ENCODE measurements around the gene IL6.
"Not testable (repeated sequence)": the region's sequence is repeated elsewhere in the genome, so short reads cannot be mapped to it uniquely, and the experiment has no call there.

Gene IL6

DNA sequence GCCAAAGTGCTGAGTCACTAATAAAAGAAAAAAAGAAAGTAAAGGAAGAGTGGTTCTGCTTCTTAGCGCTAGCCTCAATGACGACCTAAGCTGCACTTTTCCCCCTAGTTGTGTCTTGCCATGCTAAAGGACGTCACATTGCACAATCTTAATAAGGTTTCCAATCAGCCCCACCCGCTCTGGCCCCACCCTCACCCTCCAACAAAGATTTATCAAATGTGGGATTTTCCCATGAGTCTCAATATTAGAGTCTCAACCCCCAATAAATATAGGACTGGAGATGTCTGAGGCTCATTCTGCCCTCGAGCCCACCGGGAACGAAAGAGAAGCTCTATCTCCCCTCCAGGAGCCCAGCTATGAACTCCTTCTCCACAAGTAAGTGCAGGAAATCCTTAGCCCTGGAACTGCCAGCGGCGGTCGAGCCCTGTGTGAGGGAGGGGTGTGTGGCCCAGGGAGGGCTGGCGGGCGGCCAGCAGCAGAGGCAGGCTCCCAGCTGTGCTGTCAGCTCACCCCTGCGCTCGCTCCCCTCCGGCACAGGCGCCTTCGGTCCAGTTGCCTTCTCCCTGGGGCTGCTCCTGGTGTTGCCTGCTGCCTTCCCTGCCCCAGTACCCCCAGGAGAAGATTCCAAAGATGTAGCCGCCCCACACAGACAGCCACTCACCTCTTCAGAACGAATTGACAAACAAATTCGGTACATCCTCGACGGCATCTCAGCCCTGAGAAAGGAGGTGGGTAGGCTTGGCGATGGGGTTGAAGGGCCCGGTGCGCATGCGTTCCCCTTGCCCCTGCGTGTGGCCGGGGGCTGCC is at the start of gene IL6:
Gene IL6, plus strand, starts transcription at position 294 of the 807 bp plus-strand sequence. Its CDS starts 63 bp downstream, at position 357.
- no peaks in the 10 kb centered on the region for H3K9me3 Mint-ChIP-seq
- H3K36me3 Mint-ChIP-seq (ENCODE audit: low read depth) = no peaks in the 10 kb centered on the region
- peak within 1 kb of the TSS; percentile 73 for H3K27ac Mint-ChIP-seq
- H3K4me3 Mint-ChIP-seq = peak within 1 kb of the TSS; percentile 64
- H3K27me3 Mint-ChIP-seq (ENCODE audit: low read depth) = peaks cover 34% of the 10 kb centered on the region
- H3K4me1 Mint-ChIP-seq (ENCODE audit: low read depth) = peaks cover 44% of the 10 kb centered on the region

DNA sequence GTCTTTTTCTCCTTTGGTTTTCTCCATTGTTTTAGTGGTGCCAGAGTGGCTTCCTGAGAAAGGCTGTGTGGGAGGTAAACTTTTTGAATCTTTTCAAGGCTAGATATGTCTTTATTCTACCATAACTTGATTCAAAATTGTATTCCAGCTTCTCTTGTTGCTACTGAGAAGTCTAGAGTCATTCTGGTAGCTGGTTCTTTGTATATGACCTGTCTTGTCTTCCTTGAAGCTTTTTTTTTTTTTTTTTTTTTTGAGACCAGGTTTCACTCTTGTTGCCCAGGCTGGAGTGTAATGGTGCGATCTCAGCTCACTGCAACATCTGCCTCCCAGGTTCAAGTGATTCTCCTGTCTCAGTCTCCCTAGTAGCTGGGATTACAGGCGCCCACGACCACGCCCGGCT is 49.7 kb upstream of the IL6 start:
- Mint-ChIP-seq H3K9me3 (peaks cover 19% of the 10 kb centered on the region), H3K4me1 (ENCODE audit: low read depth) (peaks cover 79% of the 10 kb centered on the region), H3K36me3 (ENCODE audit: low read depth) (peaks cover 23% of the 10 kb centered on the region), H3K4me3 (peak overlapping the region; percentile 65), H3K27ac (peak overlapping the region; percentile 90)
- H3K27me3 Mint-ChIP-seq (ENCODE audit: low read depth) = not testable (repeated sequence)

DNA sequence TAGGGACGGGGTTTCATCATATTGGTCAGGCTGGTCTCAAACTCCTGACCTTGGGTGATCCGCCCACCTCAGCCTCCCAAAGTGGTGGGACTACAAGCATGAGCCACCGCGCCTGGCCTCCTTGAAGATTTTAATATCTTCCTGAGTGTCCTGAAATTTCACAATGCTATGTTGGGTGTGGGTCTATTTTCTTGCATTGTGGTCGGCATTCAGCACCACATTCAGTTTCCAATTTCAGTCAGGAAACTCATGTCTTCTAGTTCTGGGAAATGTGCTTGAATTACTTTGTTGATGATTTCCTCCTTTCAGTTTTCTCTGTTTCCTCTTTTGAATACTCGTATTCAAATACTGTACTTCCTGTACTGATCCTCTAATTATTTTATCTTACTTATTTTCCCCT is 49.3 kb upstream of the IL6 start:
- peaks cover 6% of the 10 kb centered on the region for H3K27me3 Mint-ChIP-seq (ENCODE audit: low read depth)
- H3K9me3 Mint-ChIP-seq = peaks cover 19% of the 10 kb centered on the region
- peak overlapping the region; percentile 65 for H3K4me3 Mint-ChIP-seq
- H3K4me1 Mint-ChIP-seq (ENCODE audit: low read depth) = peaks cover 75% of the 10 kb centered on the region
- peaks cover 23% of the 10 kb centered on the region for H3K36me3 Mint-ChIP-seq (ENCODE audit: low read depth)
- H3K27ac Mint-ChIP-seq = peak overlapping the region; percentile 90

DNA sequence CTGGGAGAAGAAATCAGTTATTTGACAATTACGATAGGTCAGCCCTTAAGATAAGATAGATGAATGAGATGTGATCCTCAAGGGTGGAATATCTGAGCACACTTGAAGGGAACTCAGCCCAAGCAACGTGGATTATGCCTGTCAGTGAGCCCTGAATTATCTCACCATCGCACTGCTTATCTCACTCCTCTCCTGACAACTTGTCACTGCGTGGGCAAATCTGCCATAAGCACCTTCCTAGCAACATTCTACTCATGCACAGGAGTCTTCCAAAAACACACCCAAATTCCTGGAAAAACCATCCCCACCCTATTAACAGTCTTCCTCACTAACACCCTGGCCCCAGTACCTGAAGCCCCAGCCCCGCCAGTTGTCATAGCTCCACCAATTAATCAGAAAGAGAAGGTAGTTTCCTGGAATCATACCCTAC is 46.5 kb upstream of the IL6 start:
- Mint-ChIP-seq H3K27me3 (ENCODE audit: low read depth) (peaks cover 22% of the 10 kb centered on the region), H3K27ac (peak overlapping the region; percentile 87), H3K36me3 (ENCODE audit: low read depth) (peaks cover 22% of the 10 kb centered on the region), H3K9me3 (peaks cover 9% of the 10 kb centered on the region), H3K4me3 (peak overlapping the region; percentile 59), H3K4me1 (ENCODE audit: low read depth) (peaks cover 52% of the 10 kb centered on the region)

DNA sequence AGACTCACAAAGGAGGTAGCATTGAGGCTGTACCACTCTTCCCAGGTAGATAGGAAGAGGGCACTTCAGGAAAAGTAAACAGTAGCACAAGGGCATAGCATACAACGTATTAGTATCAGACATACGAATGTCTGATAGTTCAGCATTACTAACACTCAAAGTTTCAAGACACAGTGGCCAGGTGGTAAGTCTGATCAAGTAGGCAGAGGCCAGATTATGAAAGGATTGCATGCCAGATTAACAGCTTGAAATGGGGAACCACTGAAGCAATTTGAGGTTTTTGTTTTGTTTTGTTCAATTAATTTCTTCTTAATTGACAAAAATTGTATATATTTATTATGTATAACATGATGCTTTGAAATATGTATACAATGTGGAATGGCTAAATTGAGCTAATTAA is 45.7 kb upstream of the IL6 start:
- H3K36me3 Mint-ChIP-seq (ENCODE audit: low read depth) = peaks cover 22% of the 10 kb centered on the region
- peaks cover 27% of the 10 kb centered on the region for H3K27me3 Mint-ChIP-seq (ENCODE audit: low read depth)
- peak overlapping the region; percentile 59 for H3K4me3 Mint-ChIP-seq
- peaks cover 9% of the 10 kb centered on the region for H3K9me3 Mint-ChIP-seq
- H3K4me1 Mint-ChIP-seq (ENCODE audit: low read depth) = peaks cover 46% of the 10 kb centered on the region
- peak overlapping the region; percentile 87 for H3K27ac Mint-ChIP-seq

DNA sequence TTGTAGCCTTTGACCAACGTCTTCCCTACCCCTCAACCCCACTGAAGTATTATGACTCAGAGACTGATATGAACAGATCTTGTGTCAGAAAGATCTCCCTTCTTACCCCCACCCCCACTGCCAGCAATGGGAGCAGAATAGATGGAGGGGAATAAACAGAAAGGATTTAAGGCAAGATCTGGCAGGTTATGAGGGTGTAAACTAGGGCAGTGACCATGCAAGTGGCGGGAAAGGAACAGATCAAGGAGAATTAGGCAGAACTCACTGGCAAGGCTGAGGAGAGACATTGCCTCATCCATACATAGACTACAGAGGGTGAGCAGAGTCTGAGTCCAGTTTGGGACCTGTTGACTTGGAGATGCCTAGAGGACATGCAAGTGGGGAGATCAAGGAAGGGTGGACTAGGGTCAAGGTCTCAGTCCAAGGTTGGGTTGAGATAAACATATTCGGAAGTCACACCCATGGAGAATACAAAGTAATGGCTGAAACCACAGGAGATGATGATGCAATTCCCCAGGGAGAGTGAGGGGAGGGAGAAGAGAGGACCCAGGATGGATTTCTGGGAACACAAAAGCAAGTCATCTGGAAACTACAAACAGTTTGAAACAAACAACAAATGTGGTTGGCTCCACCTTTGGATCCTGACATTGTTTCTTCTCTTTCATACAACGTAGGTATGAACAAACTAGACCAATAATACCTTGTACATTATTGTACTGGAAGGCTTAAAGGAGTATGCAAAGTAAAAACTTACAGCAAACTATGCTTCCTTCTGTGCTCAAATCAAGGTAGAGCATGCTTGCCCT is 44.9 kb upstream of the IL6 start:
- Mint-ChIP-seq H3K4me1 (ENCODE audit: low read depth) (peaks cover 39% of the 10 kb centered on the region), H3K27me3 (ENCODE audit: low read depth) (peaks cover 33% of the 10 kb centered on the region), H3K4me3 (no peak overlapping the region), H3K36me3 (ENCODE audit: low read depth) (peaks cover 22% of the 10 kb centered on the region), H3K27ac (no peak overlapping the region), H3K9me3 (peaks cover 9% of the 10 kb centered on the region)

DNA sequence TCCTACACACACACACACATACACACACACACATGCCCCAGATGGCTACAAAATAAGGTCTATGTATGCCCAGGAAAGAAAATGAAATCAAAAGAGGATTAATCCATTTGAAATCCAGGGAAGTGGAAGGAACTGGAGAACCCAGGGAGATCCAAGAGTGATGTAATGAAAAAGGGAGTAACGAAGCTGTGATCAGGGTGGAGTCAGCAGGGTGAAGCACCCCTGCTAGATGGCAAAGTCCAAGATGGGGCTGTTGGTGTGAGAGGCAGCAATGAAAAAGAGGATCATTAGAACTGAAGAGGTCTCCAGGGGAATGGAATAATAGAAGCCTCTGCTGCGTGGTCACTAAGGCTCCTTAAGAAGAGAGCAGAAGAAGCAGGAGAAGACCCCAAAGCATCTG is 43.6 kb upstream of the IL6 start:
- H3K27ac Mint-ChIP-seq = no peak overlapping the region
- H3K36me3 Mint-ChIP-seq (ENCODE audit: low read depth) = peaks cover 19% of the 10 kb centered on the region
- H3K9me3 Mint-ChIP-seq = peaks cover 7% of the 10 kb centered on the region
- peaks cover 33% of the 10 kb centered on the region for H3K27me3 Mint-ChIP-seq (ENCODE audit: low read depth)
- no peak overlapping the region for H3K4me3 Mint-ChIP-seq
- peaks cover 27% of the 10 kb centered on the region for H3K4me1 Mint-ChIP-seq (ENCODE audit: low read depth)

DNA sequence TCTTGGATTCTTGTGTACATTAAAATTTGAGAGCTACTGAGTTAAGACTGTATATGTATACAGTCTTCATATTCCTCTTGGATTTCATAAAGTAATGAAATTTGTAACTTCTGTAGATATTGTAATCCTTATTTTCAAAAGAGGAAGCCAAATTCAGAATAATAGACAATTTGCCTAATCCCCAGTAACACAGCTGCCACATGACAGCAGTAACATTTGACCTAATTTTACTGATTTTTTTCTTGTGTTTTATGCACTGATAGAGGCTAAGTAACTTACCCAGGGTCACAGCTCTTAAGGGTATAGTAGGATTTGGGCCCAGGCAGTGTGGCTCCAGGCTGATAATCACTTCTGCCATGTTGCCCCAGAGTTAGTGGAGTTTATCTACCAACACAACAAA is 40.4 kb upstream of the IL6 start:
- Mint-ChIP-seq H3K9me3 (peaks cover 6% of the 10 kb centered on the region), H3K27me3 (ENCODE audit: low read depth) (peaks cover 44% of the 10 kb centered on the region), H3K4me3 (no peak overlapping the region), H3K27ac (no peak overlapping the region), H3K4me1 (ENCODE audit: low read depth) (peaks cover 5% of the 10 kb centered on the region), H3K36me3 (ENCODE audit: low read depth) (peaks cover 13% of the 10 kb centered on the region)

DNA sequence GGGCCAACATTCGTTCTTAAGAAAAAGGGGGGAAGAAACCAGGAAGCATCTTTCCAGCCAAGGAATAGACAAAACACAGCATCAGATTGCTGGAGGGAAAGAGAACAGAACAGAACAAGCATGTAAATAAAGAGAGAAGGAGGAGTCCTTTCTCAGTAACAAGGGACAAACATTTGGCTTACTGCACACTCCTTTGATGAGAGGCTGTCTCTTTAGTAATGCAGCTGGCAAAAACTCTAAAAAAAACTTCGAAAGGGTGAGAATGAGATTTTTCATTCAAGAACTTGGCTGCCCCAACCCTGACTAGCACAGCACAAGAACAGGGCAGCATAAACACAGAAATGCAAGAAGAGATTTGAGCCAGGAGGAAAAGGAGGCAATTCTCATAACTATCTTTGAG is 38.9 kb upstream of the IL6 start:
- Mint-ChIP-seq H3K4me1 (ENCODE audit: low read depth) (no peaks in the 10 kb centered on the region), H3K4me3 (no peak overlapping the region), H3K9me3 (no peaks in the 10 kb centered on the region), H3K36me3 (ENCODE audit: low read depth) (peaks cover 11% of the 10 kb centered on the region), H3K27me3 (ENCODE audit: low read depth) (peaks cover 39% of the 10 kb centered on the region), H3K27ac (no peak overlapping the region)

DNA sequence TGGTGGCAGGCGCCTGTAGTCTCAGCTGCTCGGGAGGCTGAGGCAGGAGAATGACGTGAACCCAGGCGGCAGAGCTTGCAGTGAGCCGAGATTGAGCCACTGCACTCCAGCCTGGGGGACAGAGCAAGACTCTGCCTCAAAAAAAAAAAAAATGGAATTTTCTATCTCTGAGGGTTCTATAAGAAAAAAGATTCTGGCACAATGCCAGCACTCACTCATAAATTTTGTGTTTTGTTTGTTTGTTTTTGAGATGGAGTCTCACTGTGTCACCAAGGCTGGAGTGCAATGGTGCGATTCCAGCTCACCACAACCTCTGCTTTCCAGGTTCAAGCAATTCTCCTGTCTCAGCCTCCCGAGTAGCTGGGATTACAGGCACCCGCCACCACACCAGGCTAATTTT is 38.1 kb upstream of the IL6 start:
- not testable (repeated sequence) for H3K4me1 Mint-ChIP-seq (ENCODE audit: low read depth); H3K36me3 Mint-ChIP-seq (ENCODE audit: low read depth); H3K4me3 Mint-ChIP-seq; H3K9me3 Mint-ChIP-seq; H3K27ac Mint-ChIP-seq
- H3K27me3 Mint-ChIP-seq (ENCODE audit: low read depth) = peaks cover 31% of the 10 kb centered on the region

DNA sequence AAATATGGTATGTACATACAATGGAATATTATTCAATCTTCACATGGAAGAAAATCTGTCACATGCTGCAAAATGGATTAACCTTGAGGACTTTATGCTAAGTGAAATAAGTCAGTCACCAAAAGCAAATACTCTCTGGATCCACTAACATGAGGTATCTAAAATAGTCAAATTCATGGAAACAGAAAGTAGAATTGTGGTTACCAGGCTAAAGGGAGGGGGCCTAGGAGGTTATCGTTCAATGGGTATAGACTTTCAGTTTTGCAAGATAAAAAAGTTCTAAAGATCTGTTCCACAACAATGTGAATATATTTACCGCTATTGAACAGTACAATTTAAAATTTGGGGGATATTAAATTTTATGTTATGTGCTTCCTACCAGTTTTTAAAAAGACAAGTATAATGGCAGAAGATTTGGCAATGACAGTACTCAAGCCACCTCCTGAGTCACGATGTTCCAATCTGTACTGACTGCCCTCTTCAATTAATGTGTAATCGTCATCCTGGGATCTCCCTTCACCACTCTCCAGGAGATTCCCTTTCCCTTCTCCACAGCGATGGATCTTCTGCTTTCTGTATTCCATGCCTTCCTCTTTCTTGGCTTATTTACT is 32.3 kb upstream of the IL6 start:
- Mint-ChIP-seq H3K27me3 (ENCODE audit: low read depth) (peaks cover 11% of the 10 kb centered on the region), H3K27ac (peak overlapping the region; percentile 34), H3K4me1 (ENCODE audit: low read depth) (peaks cover 48% of the 10 kb centered on the region), H3K36me3 (ENCODE audit: low read depth) (peaks cover 11% of the 10 kb centered on the region), H3K4me3 (peak overlapping the region; percentile 10), H3K9me3 (peaks cover 13% of the 10 kb centered on the region)

DNA sequence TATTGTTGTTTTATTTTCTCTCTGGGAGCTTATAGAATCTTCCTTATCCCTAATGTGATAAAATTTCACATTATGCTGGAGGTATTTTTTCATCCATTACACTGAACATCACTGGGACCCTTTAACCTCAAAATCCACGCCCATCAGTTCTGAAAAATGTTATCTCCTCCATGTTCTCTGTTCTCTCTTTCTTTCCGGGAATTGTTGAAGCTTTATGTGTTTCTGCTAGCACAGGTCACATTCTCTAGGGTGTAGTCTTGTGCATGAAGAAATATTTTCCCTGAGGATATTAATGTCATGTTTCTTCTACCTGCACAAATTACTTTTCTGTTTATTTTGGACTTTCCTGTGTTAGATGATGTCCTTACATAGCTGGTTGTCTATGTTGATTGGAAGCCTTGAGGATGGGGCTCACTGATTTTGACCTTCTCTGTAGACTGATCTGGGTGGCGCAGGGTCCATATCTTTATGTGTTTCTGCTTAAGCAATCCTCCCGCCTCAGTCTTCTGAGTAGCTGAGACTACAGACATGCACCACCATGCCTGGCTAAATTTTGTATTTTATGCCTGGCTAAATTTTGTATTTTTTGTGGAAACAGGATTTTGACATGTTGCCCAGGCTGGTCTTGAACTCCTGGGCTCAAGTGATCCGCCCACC is 31.4 kb upstream of the IL6 start:
- peaks cover 56% of the 10 kb centered on the region for H3K4me1 Mint-ChIP-seq (ENCODE audit: low read depth)
- H3K9me3 Mint-ChIP-seq = peaks cover 13% of the 10 kb centered on the region
- peaks cover 11% of the 10 kb centered on the region for H3K36me3 Mint-ChIP-seq (ENCODE audit: low read depth)
- no peak overlapping the region for H3K4me3 Mint-ChIP-seq
- peaks cover 4% of the 10 kb centered on the region for H3K27me3 Mint-ChIP-seq (ENCODE audit: low read depth)
- peak overlapping the region; percentile 34 for H3K27ac Mint-ChIP-seq

DNA sequence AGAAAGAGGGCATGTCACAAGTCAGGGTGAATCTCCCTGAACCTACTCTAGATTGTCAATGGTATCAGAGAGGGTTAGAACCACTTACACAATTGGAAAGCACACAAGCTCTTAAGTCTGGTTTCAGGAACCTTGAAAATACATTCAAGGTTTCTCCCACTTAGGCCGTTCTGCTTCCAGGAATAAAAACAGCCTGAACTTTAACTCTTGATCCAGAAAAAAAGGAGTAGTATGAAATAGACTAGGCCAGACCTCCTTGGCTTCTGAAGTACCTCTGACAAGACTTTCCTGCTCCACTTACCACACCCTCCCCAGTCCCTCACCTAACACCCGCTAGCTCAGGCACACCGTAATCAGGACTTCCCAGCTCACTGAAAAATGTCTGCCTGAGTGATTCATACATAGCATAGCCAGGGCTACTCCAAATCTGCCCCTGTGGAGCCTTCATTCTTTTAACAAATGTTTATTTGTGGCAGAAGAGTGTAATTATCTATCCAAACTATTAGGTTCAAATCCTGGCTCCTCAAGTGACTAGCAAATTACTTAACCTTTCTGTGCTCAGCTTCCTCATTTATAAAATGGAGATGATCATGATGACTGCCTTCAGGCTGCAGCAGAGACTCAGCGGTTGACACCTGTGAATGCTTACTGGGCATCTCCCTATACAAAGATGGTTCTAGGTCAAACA is 30.3 kb upstream of the IL6 start:
- H3K4me1 Mint-ChIP-seq (ENCODE audit: low read depth) = peaks cover 59% of the 10 kb centered on the region
- no peaks in the 10 kb centered on the region for H3K27me3 Mint-ChIP-seq (ENCODE audit: low read depth)
- peak overlapping the region; percentile 69 for H3K27ac Mint-ChIP-seq
- peaks cover 11% of the 10 kb centered on the region for H3K36me3 Mint-ChIP-seq (ENCODE audit: low read depth)
- peaks cover 13% of the 10 kb centered on the region for H3K9me3 Mint-ChIP-seq
- H3K4me3 Mint-ChIP-seq = peak overlapping the region; percentile 9

Data from T-helper 1 cell treated with Interleukin-12 subunit alpha and Interleukin-12 subunit beta and Interleukin-4 antibody, amounts not matched to agents 30 μg/mL and 1 μg/mL, for 36 hours (primary cell).